Ramos (cell line): Measurements from ENCODE around the gene WASHC3.
"Not testable (repeated sequence)": the region's sequence is repeated elsewhere in the genome, so short reads cannot be mapped to it uniquely, and the experiment has no call there.

Source experiments
- in situ Hi-C: fragments of 300-500 bp; cut with MboI; formaldehyde crosslinking; loops from one replicate; pipeline ENCODE4 v1.14.3; 2022; ENCODE audit warnings: low sequenced_read_pairs; ENCODE audit not compliant: unreplicated experiment

WASHC3 gene, protein sequence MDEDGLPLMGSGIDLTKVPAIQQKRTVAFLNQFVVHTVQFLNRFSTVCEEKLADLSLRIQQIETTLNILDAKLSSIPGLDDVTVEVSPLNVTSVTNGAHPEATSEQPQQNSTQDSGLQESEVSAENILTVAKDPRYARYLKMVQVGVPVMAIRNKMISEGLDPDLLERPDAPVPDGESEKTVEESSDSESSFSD

GRCh38 chr12:102061560-102062418 is at the start of gene WASHC3:
TSS of gene WASHC3 (minus strand) at chr12:102061991. CDS start at chr12:102061962, 29 bp downstream.
- in situ Hi-C loops = no loop called here

GRCh38 chr12:102110782-102111181 is 49.0 kb upstream of the WASHC3 start:
- in situ Hi-C loops = no loop called here

DNA sequence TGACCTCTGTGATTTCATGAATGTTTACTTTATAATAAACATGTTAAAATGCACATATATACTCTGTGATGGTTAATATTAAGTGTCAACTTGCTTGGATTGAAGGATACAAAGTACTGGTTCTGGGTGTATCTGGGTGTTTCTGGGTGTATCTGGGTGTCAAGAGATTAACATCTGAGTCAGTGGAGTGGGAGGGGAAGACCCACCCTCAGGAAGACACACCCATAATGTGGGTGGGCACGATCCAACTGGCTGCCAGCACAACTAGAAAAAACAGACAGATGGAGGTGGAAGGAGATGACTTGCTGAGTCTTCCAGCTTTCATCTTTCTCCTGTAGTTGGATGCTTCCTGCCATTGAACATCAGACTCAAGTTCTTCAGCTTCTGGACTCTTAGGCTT is 46.2 kb upstream of the WASHC3 start:
- in situ Hi-C loops = no loop called here

- in situ Hi-C loops = no loop called here
These were observed 45.1 kb upstream of the WASHC3 start for GRCh38 chr12:102106905-102107304.

DNA sequence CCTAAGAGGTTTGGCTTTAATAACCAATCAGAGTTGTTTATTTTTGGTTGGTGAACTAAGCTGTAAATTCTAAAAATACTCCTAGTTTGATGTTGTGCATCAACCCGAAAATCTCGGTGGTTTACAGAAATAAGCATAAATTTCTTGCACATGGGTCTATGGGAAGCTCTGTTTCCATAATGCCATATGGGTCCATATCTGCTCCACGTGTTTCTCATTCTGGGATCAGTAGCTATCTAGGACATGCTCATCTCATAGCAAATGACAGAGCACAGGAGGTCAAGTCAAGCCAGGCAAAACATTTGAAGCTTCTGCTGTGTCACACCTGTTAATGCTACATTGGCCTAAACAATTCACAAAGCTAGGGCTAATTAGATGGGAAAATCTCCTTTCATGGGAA is 35.1 kb upstream of the WASHC3 start:
- in situ Hi-C loops = no loop called here

GRCh38 chr12:102095677-102096263 is 34.0 kb upstream of the WASHC3 start:
- in situ Hi-C loops = no loop called here

DNA sequence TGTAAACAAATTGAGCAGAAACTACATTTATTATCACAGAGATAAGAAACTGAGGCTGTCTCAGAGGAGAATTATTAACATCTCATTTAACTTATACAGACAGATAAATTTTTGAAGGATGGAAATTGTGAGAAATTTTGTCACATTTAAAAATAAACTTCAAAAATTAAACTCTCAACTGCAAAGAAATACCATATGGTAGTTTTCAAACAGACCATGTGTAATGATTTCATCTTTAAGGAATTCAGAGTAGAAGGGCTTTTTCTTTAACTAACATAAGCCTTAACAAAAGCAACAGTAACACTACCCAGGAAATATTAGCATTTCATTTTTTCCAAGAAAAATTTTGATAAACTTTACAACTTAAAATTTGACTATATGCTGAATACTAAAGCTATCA is 31.5 kb upstream of the WASHC3 start:
- in situ Hi-C loops = no loop called here

DNA sequence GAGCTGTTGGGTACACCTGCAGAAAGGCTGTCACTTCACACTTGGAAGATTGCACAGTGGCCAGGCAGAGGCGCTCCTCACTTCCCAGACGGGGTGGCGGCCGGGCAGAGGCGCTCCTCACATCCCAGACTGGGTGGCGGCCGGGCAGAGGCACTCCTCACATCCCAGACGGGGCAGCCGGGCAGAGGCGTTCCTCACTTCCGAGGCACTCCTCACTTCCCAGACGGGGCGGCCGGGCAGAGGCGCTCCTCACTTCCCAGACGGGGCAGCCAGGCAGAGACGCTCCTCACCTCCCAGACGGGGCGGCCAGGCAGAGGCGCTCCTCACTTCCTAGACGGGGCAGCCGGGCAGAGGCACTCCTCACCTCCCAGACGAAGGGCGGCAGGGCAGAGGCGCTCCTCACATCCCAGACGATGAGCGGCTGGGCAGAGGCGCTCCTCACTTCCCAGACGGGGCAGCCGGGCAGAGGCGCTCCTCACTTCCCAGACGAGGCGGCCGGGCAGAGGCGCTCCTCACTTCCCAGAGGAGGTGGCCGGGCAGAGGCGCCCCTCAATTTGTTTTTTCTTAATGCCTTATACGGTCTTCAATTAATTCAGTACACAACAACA is 27.5 kb upstream of the WASHC3 start:
- in situ Hi-C loops = not testable (repeated sequence)

DNA sequence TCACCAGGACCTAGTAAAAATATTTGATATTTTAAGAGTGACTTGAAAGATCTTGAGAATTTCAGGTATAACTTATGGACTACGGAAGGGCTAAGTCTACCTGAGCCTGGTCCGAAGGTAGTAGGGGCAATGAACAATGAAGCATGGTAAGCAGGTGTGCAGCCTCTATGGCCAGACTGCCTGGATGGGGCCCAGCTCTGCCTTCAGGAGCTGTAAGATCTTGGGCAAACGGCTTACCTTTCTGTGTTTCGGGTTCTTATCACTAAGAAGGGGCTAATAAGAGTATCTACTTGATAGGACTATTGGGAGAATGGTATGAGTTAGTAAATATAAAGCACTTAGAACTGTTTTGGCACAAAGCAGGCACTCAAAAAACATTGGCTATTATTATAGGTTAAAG is 19.1 kb upstream of the WASHC3 start:
- in situ Hi-C loops = no loop called here

GRCh38 chr12:102072092-102072491 is 10.3 kb upstream of the WASHC3 start:
- in situ Hi-C loops = not testable (repeated sequence)

GRCh38 chr12:102069707-102070106 is 7.9 kb upstream of the WASHC3 start:
- in situ Hi-C loops = no loop called here

- in situ Hi-C loops = no loop called here
These were observed 5.9 kb upstream of the WASHC3 start for GRCh38 chr12:102067574-102068258.

DNA sequence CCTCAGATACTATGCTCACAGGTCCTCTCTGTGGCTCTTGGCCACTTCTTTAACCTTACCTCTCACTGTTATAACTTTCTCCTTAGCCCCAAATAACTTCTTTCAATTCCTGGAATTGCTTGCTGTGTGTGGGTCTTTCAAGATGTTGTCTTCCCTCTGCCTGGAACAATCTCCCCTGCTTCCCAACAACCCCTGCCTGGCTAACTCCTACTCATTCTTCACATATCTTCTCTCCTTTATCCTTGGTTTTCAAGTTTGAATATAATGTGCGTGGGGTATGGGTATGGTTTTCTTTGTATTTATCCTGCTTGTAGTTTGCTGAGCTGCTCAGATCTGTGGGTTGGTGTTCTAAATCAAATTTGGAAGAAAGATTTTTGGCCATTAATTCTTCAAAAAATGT is 2.7 kb upstream of the WASHC3 start:
- in situ Hi-C loops = no loop called here

DNA sequence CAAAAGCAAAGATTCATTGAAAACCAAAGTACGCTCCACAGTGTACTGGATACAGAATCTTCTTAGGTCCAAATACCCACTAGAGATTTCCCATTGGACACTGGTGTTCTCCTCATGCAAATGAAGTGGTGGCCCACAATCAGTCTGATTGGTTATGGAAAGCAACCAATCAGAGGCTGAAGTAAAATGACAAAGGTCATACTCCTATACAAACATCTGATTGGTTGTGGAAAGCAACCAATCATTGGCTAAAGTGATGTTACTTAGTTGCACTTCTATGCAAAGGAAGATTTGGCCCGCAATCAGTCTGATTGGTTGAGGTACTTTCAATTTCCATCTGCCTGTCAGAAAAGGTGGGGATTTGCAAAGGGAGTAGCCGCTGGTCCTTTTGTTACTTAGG is 1.3 kb upstream of the WASHC3 start:
- in situ Hi-C loops = no loop called here

GRCh38 chr12:102062419-102062806 is 622 bp upstream of the WASHC3 start:
- in situ Hi-C loops = no loop called here

GRCh38 chr12:102061096-102061559 is 663 bp downstream of the WASHC3 start:
- in situ Hi-C loops = no loop called here

DNA sequence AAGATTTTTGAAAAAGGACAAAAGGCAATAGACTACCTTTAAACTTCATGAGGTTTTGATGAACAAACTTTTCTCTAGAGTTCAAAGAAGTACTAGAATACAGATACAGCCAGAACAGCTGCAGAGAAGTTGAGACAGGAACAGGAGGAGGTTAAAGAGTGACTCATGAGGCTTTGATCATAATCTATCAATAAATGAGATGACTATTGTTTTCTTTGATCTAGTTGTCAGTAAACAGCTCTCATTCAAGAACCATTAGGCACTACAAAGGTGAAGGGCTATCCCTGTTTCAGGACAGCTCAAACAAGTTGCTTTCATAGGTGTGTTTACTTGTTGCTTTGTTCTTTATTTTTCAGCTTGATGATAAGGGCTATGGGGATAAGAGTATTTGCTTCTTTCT is 2.4 kb downstream of the WASHC3 start:
- in situ Hi-C loops = no loop called here

DNA sequence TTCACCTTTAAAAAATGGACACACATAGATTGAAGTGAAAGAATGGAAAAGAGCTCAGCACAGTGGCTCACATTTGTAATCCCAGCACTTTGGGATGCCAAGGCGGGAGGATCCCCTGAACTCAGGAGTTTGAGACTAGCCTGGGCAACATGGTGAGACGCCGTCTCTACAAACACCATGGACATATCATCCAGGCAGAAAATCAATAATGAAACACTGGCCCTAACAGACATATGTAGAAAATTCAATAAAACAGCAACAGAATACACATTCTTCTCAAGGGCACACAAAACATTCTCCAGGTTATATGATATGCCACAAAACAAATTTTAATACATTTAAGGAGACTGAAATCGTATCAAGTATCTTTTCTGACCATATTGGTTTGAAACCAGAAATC is 7.4 kb downstream of the WASHC3 start:
- in situ Hi-C loops = no loop called here

DNA sequence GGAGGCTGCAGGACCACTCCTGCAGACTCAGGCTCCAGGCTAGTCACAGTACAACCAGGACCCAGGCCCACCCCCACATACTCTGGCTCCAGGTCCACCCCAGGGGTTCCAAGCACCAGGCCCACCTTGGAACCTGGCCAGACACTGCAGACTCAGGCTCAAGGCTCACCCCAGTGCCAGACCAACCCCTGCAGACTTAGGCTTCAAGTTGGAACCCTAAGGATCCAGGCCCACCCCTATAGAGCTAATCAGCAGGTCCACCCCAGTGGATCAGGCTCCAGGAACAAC is 8.8 kb downstream of the WASHC3 start:
- in situ Hi-C loops = no loop called here

GRCh38 chr12:102052192-102053061 is 9.4 kb downstream of the WASHC3 start:
- in situ Hi-C loops = no loop called here
